GM18505 (cell line): ENCODE measurements around the gene POTEM.
"Not testable (repeated sequence)": the region's sequence is repeated elsewhere in the genome, so short reads cannot be mapped to it uniquely, and the experiment has no call there.

Experiments
- ATAC-seq: cut with Tn5 transposase; IDR thresholded peaks from one replicate; pipeline ENCODE4 v1.9.1; 2021; ENCODE audit not compliant: unreplicated experiment

The POTEM gene

DNA sequence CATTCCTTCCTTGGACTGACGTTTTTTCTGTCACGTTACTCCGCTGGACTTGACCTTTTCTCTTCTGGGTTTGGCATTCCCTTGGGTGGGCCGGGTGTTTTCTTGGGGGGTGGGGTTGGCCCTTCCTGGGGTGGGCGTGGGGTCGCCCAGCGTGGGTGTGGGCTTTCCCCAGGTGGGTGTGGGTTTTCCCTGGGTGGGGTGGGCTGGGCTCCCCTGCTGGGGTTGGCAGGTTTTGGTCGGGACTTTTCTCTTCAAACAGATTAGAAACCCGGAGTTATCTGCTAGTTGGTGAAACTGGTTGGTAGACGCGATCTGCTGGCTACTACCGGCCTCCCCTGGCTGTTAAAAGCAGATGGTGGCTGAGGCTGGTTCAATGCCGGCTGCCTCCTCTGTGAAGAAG lies at the start of gene POTEM:
POTEM (plus strand) TSS at position 301 of the 400 bp plus-strand sequence; CDS start at position 353, 52 bp downstream.
- ATAC-seq: not testable (repeated sequence)

DNA sequence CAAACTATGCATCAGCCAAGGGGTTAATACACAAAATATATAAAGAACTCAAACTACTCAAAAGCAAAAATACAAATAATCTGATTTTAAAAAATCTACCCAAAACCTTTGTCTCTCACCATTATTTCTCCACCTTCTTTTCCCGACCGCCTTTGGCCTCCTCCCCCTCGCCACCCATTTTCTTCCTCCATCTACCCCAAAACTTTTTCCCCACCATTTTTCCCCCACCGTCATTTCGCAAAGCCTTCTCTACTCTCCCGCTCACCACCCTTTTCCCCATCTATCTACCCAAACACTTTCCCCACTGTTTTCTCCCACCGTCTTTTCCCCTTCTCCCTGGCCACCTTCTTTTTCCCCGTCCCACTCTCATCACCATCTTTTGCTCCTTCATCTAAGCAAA lies 48.9 kb upstream of the POTEM start:
- not testable (repeated sequence) for ATAC-seq

DNA sequence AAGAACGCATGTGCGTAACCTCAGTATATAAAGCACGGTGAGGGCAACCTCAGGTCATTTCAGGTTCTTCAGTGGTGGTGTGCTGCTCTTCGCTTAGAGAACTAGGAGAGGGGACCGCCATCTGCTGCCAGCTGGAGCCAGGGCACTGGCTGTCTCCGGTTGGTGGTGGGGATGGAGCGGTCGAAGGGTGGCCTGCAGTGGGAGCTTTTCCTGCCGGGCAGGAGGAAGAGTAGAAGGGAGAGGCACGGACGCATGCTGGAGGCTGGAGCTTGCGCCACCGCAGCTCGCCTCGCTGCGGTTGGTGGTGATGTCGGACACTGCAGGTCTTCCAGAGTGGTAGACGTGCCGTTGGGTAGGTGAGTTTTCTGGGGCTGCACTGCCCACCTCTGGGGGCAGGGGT lies 47.2 kb upstream of the POTEM start:
- ATAC-seq: not testable (repeated sequence)

DNA sequence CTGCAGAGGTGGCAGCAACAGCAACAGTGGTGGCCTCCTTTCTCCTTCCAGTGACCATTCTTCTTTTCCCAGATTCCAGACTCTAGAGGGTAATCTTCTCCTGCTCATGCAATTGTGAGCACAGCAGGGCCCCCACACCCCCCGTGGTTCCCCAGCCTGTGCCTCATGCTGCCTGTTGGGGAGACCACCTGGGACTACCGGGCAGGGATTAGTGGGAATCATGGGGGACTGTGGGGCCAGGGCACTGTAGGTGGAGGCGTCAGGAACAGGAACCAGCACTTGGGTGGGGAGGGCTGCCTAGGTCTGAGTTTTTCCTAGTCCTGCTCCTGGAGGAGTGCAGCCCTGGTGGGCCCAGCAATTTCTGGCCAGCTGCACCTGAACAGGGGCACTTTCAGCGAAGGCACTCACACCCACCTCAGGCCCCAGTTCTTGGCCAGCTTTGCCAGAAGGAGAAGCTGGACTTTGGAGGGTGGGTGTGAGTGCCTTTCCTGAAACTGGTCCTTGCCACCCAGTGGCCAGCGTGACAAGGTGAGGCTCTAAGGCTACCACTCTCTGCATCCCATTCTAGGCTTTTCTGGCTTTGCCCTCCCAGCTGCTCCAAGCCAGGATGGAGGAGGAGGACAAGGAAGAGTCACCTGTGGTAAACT lies 46.1 kb upstream of the POTEM start:
- ATAC-seq: not testable (repeated sequence)

DNA sequence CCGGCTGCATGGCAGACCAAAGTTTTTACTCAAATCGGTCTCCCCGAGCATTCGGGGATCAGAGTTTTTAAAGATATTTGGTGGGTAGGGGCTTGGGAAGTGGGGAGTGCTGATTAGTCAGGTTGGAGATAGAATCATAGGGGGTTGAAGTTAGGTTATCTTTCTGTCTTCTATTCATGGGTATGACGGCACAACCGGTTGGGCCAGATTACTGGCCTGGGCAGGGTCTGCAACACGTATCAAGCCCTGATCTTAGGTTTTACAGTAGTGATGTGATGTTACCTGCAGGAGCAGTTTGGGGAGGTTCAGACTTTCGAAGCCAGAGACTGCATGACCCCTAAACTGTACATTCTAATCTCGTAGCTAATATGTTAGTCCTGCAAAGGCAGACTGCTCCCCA lies 30.4 kb upstream of the POTEM start:
- not testable (repeated sequence) for ATAC-seq

DNA sequence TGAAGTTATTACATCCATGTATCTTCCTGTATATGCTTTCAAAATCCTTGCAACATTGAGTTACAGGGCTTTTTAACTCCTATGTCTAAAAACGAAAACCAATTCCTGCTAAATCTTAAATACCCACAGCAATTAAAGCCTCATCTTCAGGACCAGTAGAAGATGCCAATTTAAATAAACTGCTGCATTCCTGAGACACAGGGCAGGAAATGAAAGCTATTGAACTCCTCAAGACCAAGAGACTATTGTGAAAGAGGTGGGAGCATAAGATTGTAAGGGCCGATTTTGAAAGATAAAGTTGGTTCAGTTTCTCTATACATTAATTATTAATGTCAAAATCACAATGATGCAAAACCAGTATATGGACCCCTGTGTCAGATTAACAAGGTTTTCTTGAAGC lies 28.5 kb upstream of the POTEM start:
- ATAC-seq: not testable (repeated sequence)

DNA sequence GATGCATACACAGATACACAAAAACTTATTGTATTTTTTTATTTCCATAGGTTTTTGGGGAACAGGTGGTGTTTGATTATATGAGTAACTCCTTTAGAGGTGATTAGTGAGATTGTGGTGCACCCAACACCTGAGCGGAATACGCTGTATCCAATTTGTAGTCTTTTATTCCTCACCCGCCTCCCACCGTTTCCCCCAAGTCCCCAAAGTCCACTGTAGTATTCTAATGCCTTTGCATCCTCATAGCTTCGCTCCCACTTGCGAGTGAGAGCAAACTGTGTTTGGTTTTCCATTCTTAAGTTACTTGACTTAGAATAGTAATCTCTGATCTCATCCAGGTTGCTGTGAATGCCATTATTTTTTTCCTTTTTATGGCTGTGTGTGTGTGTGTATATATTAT lies 17.3 kb upstream of the POTEM start:
- not testable (repeated sequence) for ATAC-seq

DNA sequence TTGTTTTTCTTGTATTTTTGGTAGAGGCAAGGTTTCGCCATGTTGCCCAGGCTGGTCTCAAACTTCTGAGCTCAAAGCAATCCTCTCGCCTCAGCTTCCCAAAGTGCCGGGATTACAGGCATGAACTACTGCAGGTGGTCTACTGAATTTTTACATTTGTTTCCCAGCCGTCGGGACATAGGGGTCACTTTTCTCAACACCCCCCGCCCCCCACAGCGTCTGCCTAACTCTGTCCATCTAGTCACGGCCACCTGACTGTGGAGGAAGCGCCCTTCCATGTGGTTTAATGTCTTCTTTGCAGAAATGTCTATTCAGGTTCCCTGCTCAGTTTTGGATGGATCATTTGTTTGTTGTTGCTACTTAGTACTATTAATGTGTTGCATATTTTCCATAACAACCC lies 14.1 kb upstream of the POTEM start:
- ATAC-seq: not testable (repeated sequence)

DNA sequence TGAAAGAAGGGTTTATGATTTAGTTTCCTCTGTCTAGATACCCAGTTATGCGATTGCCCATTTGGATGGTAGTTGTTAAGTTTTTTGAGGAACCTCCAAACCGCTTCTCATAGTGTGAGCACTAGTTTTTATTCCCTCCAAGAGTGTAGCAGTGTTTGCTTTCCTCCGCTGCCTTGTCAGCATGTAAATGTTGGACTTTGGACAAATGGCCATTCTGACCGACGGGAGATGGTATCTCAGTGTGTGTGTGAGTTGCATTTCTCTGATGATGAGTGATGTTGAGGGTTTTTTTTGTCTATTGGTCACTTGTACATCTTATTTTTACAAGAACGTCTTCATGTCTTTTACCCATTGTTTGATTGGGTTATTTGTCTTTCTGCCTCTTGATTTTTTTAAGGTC lies 11.4 kb upstream of the POTEM start:
- not testable (repeated sequence) for ATAC-seq

DNA sequence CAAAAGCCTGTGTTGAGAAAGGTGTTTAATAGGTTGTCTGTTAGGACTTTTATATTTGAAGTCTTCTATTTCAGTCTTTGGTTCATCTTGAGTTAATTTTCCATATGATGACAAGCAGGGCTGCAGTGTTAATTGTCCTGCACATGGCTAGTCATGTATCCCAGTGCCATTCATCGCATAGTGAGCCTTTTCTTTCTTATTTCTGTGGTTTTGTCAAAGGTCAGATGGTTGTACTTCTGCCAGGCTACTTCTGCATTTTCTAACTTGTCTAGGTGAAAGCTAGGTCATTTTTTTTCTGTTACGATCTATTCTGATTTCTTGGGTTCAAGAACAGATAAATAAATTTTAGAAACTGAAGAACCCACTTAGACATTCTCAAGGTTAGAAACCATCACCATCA lies 5.7 kb upstream of the POTEM start:
- not testable (repeated sequence) for ATAC-seq

DNA sequence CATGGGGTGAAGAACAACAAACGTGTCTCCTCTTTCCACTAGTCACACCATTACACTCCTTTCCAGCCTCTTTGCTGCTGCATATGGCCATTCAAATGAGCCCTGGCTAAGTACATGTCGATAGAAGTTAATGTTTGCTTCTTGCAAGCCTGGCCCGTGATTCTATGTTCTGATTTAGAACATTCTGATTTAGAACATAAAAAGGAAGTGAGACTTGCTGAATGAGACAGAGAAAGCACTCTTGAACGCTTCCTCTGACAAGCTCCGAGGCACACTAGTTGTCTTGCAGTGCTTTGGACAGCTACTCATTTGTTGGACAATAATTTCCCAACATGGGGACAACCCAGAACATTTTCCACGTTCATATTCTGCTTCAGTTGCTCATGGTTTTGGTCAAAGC lies 5.1 kb upstream of the POTEM start:
- ATAC-seq: peak; percentile 77

DNA sequence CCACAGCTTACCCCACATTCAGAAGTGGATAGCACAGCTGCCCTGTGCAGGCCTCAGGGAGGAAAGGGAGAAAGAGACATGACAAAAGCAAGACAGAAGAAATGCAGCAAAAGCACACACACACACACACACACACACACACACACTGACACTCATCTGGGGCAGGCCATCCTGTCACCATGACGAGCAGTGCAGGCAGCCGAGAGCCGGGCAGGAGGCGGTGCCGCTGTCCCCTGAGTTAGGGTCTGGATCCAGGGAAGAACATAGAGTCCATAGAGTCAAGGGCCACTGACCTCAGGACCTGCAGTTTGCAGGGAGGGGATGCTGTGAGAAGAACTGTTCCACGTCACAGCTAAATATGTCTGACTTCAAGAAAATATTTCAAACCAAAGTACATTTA lies 4.0 kb upstream of the POTEM start:
- not testable (repeated sequence) for ATAC-seq

DNA sequence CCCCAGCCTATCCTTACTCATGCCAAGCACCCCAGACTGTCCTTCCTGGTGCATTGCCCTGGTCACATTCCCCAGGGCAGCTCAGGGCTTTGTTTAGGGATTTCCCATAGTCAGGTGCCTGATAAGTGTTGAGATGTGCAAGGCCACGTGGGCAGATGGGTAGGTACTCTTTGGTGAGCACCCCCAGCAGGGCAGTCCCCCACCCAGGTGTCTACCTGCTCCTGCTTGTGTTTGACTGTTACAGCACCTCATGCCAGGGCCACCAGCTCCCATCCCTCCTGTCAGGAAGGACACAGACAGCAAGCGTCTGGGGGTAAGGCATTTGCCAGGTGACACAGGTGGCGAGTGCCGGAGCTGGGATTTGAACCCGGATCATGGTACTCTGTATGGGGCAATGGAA lies 2.4 kb upstream of the POTEM start:
- ATAC-seq: not testable (repeated sequence)

DNA sequence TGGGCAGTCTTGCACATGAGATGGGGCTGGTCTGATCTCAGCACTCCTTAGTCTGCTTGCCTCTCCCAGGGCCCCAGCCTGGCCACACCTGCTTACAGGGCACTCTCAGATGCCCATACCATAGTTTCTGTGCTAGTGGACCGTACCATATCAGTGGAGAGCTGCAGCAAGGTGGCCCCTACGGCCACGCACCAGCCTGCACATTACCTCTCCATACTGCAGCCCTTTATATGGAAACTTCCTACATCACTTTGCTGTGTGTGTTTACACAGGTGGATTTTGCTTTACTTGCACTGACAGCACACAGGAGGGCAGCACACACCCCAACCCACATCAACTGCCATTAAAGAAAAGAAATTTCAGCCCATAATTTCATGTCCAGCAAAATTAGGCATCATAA lies 35.3 kb downstream of the POTEM start:
- ATAC-seq: not testable (repeated sequence)

DNA sequence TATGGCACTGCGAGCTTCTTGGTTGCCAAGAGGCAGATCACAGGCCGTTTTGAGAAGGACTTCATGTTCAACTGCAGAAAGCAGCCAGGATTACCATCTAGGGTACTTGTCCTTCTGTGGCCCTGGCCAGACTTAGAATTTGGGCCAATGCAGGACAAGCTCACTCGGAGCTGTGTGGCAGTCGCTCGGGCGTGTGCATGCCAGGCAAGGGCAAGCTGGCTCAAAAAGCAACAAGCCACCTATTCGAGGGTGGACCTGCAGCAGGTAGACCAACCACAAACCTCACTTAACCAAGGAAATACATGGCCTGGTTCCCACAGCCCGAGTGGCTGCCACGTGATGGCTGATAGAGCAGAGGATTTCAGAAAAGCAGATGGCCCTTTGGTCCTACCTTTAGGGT lies 39.3 kb downstream of the POTEM start:
- not testable (repeated sequence) for ATAC-seq

DNA sequence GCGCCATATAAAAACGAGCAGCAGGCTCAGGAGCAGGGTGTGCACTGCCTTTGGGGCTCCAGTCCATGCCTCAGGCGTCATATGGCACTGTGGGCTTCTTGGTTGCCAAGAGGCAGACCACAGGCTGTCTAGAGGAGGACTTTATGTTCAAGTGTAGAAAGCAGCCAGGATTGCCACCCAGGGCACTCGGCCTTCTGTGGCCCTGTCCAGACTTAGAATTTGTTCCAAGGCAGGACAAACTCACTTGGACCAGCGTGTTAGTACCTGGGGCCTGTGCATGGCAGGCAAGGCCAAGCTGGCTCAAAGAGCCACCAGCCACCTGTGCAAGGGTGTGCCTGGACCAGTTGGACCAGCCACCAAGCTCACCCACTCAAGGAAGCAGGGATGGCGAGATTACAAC lies 40.4 kb downstream of the POTEM start:
- ATAC-seq: not testable (repeated sequence)

DNA sequence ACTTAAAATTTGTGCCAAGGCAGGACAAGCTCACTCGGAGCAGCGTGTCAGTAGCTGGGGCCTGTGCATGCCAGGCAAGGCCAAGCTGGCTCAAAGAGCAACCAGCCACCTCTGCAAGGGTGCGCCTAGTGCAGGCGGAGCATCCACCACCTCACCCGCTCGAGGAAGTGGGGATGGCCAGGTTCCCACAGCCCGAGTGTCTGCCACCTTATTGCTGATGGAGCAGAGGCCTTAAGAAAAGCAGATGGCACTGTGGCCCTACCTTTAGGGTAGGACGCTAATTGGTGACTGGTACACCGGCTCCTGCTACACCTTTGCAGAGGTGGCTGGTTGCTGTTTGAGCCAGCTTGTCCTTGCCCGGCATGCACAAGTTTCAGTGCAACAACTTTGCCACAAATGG lies 43.8 kb downstream of the POTEM start:
- not testable (repeated sequence) for ATAC-seq

DNA sequence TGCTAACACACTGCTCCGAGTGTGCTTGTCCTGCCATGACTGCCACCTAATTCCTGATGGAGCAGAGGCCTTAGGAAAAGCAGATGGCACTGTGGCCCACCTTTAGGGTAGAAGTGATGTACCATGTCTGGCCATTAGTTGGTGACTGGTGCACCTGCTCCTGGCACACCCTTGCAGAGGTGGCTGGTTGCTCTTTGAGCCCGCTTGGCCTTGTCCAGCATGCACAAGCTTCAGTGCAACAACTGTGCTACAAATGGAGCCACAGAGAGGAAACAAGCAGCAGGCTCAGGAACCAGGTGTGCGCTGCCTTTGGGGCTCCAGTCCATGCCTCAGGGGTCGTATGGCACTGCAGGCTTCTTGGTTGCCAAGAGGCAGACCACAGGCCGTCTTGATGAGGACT lies 44.5 kb downstream of the POTEM start:
- ATAC-seq: not testable (repeated sequence)

DNA sequence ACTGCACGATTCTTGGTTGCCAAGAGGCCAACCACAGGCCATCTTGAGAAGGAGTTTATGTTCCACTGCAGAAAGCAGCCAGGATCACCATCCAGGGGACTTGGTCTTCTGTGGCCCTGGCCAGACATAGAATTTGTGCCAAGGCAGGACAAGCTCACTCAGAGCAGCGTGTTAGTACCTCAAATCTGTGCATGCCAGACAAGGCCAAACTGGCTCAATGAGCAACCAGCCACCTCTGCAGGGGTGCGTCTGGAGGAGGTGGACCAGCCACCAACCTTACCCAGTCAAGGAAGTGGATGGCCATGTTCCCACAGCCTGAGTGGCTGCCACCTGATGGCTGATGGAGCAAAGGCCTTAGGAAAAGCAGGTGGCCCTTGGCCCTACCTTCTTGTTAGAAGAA lies 48.0 kb downstream of the POTEM start:
- not testable (repeated sequence) for ATAC-seq

DNA sequence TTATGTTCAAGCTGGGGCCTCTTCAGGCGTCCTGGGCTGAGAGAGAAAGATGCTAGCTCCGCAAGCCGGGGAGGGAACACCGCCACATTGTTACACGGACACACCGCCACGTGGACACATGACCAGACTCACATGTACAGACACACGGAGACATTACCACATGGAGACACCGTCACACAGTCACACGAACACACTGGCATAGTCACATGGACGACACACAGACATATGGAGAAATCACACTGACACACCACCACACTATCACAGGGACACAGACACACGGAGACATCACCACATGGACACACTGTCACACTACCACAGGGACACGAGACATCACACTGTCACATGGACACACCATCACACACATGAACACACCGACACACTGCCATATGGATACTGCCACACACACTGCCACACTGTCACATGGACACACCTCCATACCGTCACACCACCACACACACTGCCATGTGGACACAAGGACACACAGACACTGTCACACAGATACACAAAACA lies 57.9 kb downstream of the POTEM start:
- ATAC-seq: not testable (repeated sequence)

DNA sequence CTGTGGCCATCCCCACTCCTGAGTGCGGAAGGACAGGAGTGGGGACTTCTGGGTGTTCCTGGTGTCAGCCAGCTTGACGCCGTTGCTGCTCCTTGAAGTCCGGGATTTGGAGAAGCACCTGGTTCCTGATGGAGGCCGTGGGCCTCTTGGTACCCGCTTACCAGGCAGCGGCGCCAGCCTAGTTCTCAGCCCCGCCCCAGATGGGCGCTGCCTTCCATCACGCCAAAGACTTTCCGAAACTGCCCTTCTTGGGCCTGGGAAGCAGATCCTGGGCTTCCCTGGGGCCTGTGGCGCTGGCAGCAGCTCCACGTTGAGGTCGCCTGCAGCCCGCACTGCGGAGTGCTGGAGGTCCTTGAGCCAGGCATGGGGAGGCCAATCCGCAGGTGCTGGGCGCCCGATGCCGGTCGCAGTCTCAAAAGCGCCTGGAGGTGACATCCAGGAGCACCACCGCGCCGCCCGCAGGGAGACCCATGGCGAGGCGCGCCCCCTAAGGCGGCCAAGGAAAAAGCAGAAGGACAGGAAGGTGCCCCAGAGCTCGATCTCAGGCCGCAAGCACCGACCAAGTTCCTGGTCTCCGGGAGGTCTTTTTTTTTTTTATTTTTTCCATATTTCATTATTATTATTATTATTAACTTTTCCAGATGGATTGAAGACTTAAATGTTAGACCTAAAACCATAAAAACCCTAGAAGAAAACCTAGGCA lies 59.6 kb downstream of the POTEM start:
- not testable (repeated sequence) for ATAC-seq

DNA sequence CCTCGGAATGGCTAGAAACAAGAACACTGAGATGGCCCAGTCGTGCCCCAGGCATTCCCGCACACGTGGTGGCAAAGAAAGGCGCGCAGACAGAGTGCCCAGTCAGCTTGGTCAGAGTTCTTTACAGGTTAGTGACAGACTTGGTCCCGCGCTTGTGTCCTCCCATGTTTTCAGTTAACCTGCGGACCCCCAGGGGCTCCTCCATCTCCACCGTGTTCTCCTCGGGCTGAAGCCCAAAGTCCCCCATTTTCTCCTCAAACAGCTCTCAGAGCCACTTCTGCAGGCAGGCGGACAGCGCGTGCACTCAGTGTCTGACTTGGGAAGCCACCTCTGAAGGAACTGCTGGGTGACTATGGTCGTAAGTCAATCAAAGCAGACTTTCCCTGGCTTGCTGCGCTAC lies 60.7 kb downstream of the POTEM start:
- ATAC-seq: not testable (repeated sequence)
